HEK293 (cell line): Measurements from ENCODE around the gene LILRA6.

Source experiments
- EGR2 ChIP-seq: fragments of 450-650 bp; formaldehyde crosslinking; IDR thresholded peaks from 2 replicates; pipeline ENCODE4 v1.5.1; 2016; ENCODE audit warnings: low read depth, missing biosample characterization, missing genetic modification characterization
- IKZF3 ChIP-seq: fragments of 450-650 bp; IDR thresholded peaks from 2 replicates; pipeline ENCODE4 v1.5.0; 2018; ENCODE audit warnings: missing biosample characterization, mild to moderate bottlenecking, missing genetic modification characterization, moderate library complexity
- KLF10 ChIP-seq: fragments of 450-650 bp; IDR thresholded peaks from 2 replicates; pipeline ENCODE4 v1.5.1; 2018; ENCODE audit warnings: missing biosample characterization, mild to moderate bottlenecking, missing genetic modification characterization
- KLF8 ChIP-seq: fragments of 450-650 bp; formaldehyde crosslinking; IDR thresholded peaks from 2 replicates; pipeline ENCODE4 v1.5.1; 2016; ENCODE audit warnings: missing biosample characterization, missing genetic modification characterization
- KLF9 ChIP-seq: fragments of 450-650 bp; formaldehyde crosslinking; IDR thresholded peaks from 2 replicates; pipeline ENCODE4 v1.5.1; 2016; ENCODE audit warnings: missing biosample characterization, missing genetic modification characterization, low read depth
- OSR2 ChIP-seq: fragments of 450-650 bp; formaldehyde crosslinking; IDR thresholded peaks from 2 replicates; pipeline ENCODE4 v1.5.1; 2016; ENCODE audit warnings: missing biosample characterization, missing genetic modification characterization
- PBX3 ChIP-seq: sonication (generic); formaldehyde crosslinking; IDR thresholded peaks from 2 replicates; pipeline ENCODE4 v1.8.1; 2022; ENCODE audit warnings: mild to moderate bottlenecking, moderate library complexity, missing genetic modification reagents
- PRDM10 ChIP-seq: fragments of 450-650 bp; formaldehyde crosslinking; IDR thresholded peaks from 2 replicates; pipeline ENCODE4 v1.5.1; 2016; ENCODE audit warnings: missing biosample characterization, missing genetic modification characterization
- SCRT2 ChIP-seq: fragments of 450-650 bp; formaldehyde crosslinking; IDR thresholded peaks from 2 replicates; pipeline ENCODE4 v1.5.1; 2016; ENCODE audit warnings: missing biosample characterization, missing genetic modification characterization
- TCF7L2 ChIP-seq: IDR thresholded peaks from 2 replicates; pipeline ENCODE4 v1.6.1; 2011; ENCODE audit warnings: low read depth, mild to moderate bottlenecking, inconsistent platforms, low read length, moderate library complexity, borderline replicate concordance
- ZBTB20 ChIP-seq: fragments of 450-650 bp; formaldehyde crosslinking; IDR thresholded peaks from 2 replicates; pipeline ENCODE4 v1.5.1; 2016; ENCODE audit warnings: missing biosample characterization, missing genetic modification characterization
- ZBTB48 ChIP-seq: fragments of 450-650 bp; formaldehyde crosslinking; IDR thresholded peaks from 2 replicates; pipeline ENCODE4 v1.5.1; 2016; ENCODE audit warnings: missing biosample characterization, missing genetic modification characterization
- ZBTB6 ChIP-seq: fragments of 450-650 bp; formaldehyde crosslinking; IDR thresholded peaks from 2 replicates; pipeline ENCODE4 v1.5.1; 2017; ENCODE audit warnings: missing biosample characterization, missing genetic modification characterization
- ZEB2 ChIP-seq: fragments of 450-650 bp; formaldehyde crosslinking; IDR thresholded peaks from 2 replicates; pipeline ENCODE4 v1.5.1; 2016; ENCODE audit warnings: missing biosample characterization, missing genetic modification characterization
- ZNF10 ChIP-seq: fragments of 450-650 bp; formaldehyde crosslinking; IDR thresholded peaks from 2 replicates; pipeline ENCODE4 v1.5.1; 2017; ENCODE audit warnings: missing biosample characterization, missing genetic modification characterization
- ZNF114 ChIP-seq: fragments of 450-650 bp; formaldehyde crosslinking; IDR thresholded peaks from 2 replicates; pipeline ENCODE4 v1.5.0; 2017; ENCODE audit warnings: missing biosample characterization, missing genetic modification characterization
- ZNF16 ChIP-seq: fragments of 450-650 bp; formaldehyde crosslinking; IDR thresholded peaks from 2 replicates; pipeline ENCODE4 v1.5.1; 2016; ENCODE audit warnings: low read depth, missing biosample characterization, missing genetic modification characterization
- ZNF169 ChIP-seq: fragments of 450-650 bp; formaldehyde crosslinking; IDR thresholded peaks from 2 replicates; pipeline ENCODE4 v1.5.1; 2016; ENCODE audit warnings: missing biosample characterization, missing genetic modification characterization
- ZNF266 ChIP-seq: fragments of 450-650 bp; formaldehyde crosslinking; IDR thresholded peaks from 2 replicates; pipeline ENCODE4 v1.5.1; 2016; ENCODE audit warnings: missing biosample characterization, missing genetic modification characterization, low read depth
- ZNF274 ChIP-seq, 2 experiments: fragments of 200-500 bp in 1 of 2; fragments of 450-650 bp in 1 of 2; sonication (Bioruptor generic) in 1 of 2; formaldehyde crosslinking in 1 of 2; IDR thresholded peaks; 2 replicates each; pipeline versions ENCODE4 v1.5.1 to v1.6.1; 2014 to 2016; ENCODE audit warnings: borderline replicate concordance in 1 of 2, inconsistent platforms in 1 of 2, low read length in 1 of 2, missing biosample characterization in 1 of 2, missing genetic modification characterization in 1 of 2
- ZNF394 ChIP-seq: fragments of 450-650 bp; formaldehyde crosslinking; IDR thresholded peaks from 2 replicates; pipeline ENCODE4 v1.5.1; 2016; ENCODE audit warnings: missing biosample characterization, missing genetic modification characterization, mild to moderate bottlenecking, moderate library complexity, borderline replicate concordance
- ZNF488 ChIP-seq: fragments of 450-650 bp; formaldehyde crosslinking; IDR thresholded peaks from 2 replicates; pipeline ENCODE4 v1.5.1; 2016; ENCODE audit warnings: missing biosample characterization, missing genetic modification characterization
- ZNF561 ChIP-seq: fragments of 450-650 bp; IDR thresholded peaks from 2 replicates; pipeline ENCODE4 v1.5.1; 2018; ENCODE audit warnings: missing biosample characterization, missing genetic modification characterization, borderline replicate concordance
- ZNF621 ChIP-seq: fragments of 450-650 bp; formaldehyde crosslinking; IDR thresholded peaks from 2 replicates; pipeline ENCODE4 v1.5.1; 2017; ENCODE audit warnings: missing biosample characterization, missing genetic modification characterization
- ZNF629 ChIP-seq: fragments of 450-650 bp; formaldehyde crosslinking; IDR thresholded peaks from 2 replicates; pipeline ENCODE4 v1.5.1; 2017; ENCODE audit warnings: missing biosample characterization, missing genetic modification characterization
- ZNF654 ChIP-seq: fragments of 450-650 bp; formaldehyde crosslinking; IDR thresholded peaks from 2 replicates; pipeline ENCODE4 v1.5.1; 2016; ENCODE audit warnings: low read depth, missing biosample characterization, missing genetic modification characterization
- ZNF664 ChIP-seq: fragments of 450-650 bp; formaldehyde crosslinking; IDR thresholded peaks from 2 replicates; pipeline ENCODE4 v1.5.1; 2016; ENCODE audit warnings: missing biosample characterization, missing genetic modification characterization
- ZNF692 ChIP-seq: fragments of 450-650 bp; formaldehyde crosslinking; IDR thresholded peaks from 2 replicates; pipeline ENCODE4 v1.5.1; 2016; ENCODE audit warnings: missing biosample characterization, missing genetic modification characterization
- ZSCAN16 ChIP-seq: fragments of 450-650 bp; formaldehyde crosslinking; IDR thresholded peaks from 2 replicates; pipeline ENCODE4 v1.5.1; 2016; ENCODE audit warnings: missing biosample characterization, missing genetic modification characterization
- ZSCAN30 ChIP-seq: fragments of 450-650 bp; IDR thresholded peaks from 2 replicates; pipeline ENCODE4 v1.5.1; 2018; ENCODE audit warnings: missing biosample characterization, mild to moderate bottlenecking, missing genetic modification characterization, moderate library complexity
- ZSCAN4 ChIP-seq: fragments of 450-650 bp; formaldehyde crosslinking; IDR thresholded peaks from 2 replicates; pipeline ENCODE4 v1.5.1; 2017; ENCODE audit warnings: missing biosample characterization, missing genetic modification characterization
- ZXDB ChIP-seq: fragments of 450-650 bp; formaldehyde crosslinking; IDR thresholded peaks from 2 replicates; pipeline ENCODE4 v1.5.1; 2016; ENCODE audit warnings: missing biosample characterization, missing genetic modification characterization

The LILRA6 gene

GRCh38 chr19:54189145-54189734 is 53.4 kb downstream of the LILRA6 start, which contains the start of gene MBOAT7 (continued):
- peak; percentile 84; the same call in 1 of the 2 replicates for TF ChIP-seq ZNF561 (tag by site-specific recombination)
- no peak for TF ChIP-seq ZNF488 (tag by site-specific recombination)
- TF ChIP-seq ZNF16 (tag by site-specific recombination): no peak
- TF ChIP-seq PRDM10 (tag by site-specific recombination): peak; percentile 74
- peak; percentile 98 for TF ChIP-seq PBX3
- peak; percentile 49 for TF ChIP-seq KLF8 (tag by site-specific recombination)
- peak; percentile 30; the same call in 1 of the 2 replicates for TF ChIP-seq KLF10 (tag by site-specific recombination)
- TF ChIP-seq ZBTB6 (tag by site-specific recombination): no peak
- 0 out of 2 replicates have a peak, but pooled peaks have one; percentile 26 for TF ChIP-seq SCRT2 (tag by site-specific recombination)
- no peak for TF ChIP-seq ZEB2 (tag by site-specific recombination)
- TF ChIP-seq ZNF654: no peak
- TF ChIP-seq ZSCAN16 (tag by site-specific recombination): no peak
- TF ChIP-seq ZNF169 (tag by site-specific recombination): no peak
- TF ChIP-seq ZNF114 (tag by site-specific recombination): no peak
- TF ChIP-seq ZNF274 (IDR thresholded peaks at IDR 0.05; ENCODE audit: low read length): no peak
- no peak for TF ChIP-seq ZNF274 (tag by site-specific recombination; IDR thresholded peaks at IDR 0.05; ENCODE audit: borderline replicate concordance)
- no peak for TF ChIP-seq ZNF692
- TF ChIP-seq EGR2: 0 out of 2 replicates have a peak, but pooled peaks have one; percentile 27
- TF ChIP-seq KLF9: peak; percentile 72
- no peak for TF ChIP-seq ZNF629
- no peak for TF ChIP-seq ZNF664 (tag by site-specific recombination)
- TF ChIP-seq ZXDB (tag by site-specific recombination): peak; percentile 68
- TF ChIP-seq ZNF10 (tag by site-specific recombination): no peak
- TF ChIP-seq ZNF394 (tag by site-specific recombination): no peak
- TF ChIP-seq ZBTB48 (tag by site-specific recombination): no peak
- TF ChIP-seq ZNF266: no peak
- TF ChIP-seq IKZF3 (tag by site-specific recombination): 0 out of 2 replicates have a peak, but pooled peaks have one; percentile 27
- TF ChIP-seq ZNF621 (tag by site-specific recombination): no peak
- no peak for TF ChIP-seq ZSCAN4
- peak; percentile 84 for TF ChIP-seq ZBTB20
- no peak for TF ChIP-seq TCF7L2
- TF ChIP-seq ZSCAN30: peak; percentile 56; the same call in 1 of the 2 replicates
- no peak for TF ChIP-seq OSR2 (tag by site-specific recombination)
